K562 (cell line): ENCODE measurements around the gene TP53I3. TPM values are rescaled to one million over a fixed set of nuclear protein-coding genes. Genes with fewer than 3 reads are reported as not detected.
A peak's percentile ranks its signal among the peaks of the same experiment; 100 is the strongest.

Experiments
- BACH1 ChIP-seq: fragments of 200-800 bp; sonication (Bioruptor generic); IDR thresholded peaks from 2 replicates; pipeline ENCODE4 v1.6.1; 2016; ENCODE audit warnings: missing genetic modification characterization, missing compliant biosample characterization
- E2F6 ChIP-seq, 2 experiments: IDR thresholded peaks; 2 replicates each; pipeline ENCODE4 v1.6.1; 2011; ENCODE audit warnings: borderline replicate concordance in 1 of 2, control low read depth in 1 of 2, low read depth in 1 of 2, low read length in 1 of 2, mild to moderate bottlenecking in 1 of 2, mixed read lengths in 1 of 2, moderate library complexity in 1 of 2; ENCODE audit not compliant: insufficient read depth in 1 of 2, insufficient read length in 1 of 2, poor library complexity in 1 of 2, severe bottlenecking in 1 of 2; ENCODE audit errors: extremely low read depth in 1 of 2
- HINFP ChIP-seq: fragments of 450-650 bp; conservative IDR thresholded peaks from 2 replicates; pipeline ENCODE4 v1.6.1; 2016; ENCODE audit warnings: missing genetic modification characterization, low read depth, mild to moderate bottlenecking, control low read depth, missing compliant biosample characterization
- HLTF ChIP-seq: fragments of 450-650 bp; IDR thresholded peaks from 2 replicates; pipeline ENCODE4 v1.6.1; 2016
- MAZ ChIP-seq, 2 experiments: fragments of 450-650 bp in 1 of 2; sonication (generic) in 1 of 2; formaldehyde crosslinking; IDR thresholded peaks in 1 of 2; conservative IDR thresholded peaks in 1 of 2; 2 replicates each; pipeline versions ENCODE4 v1.4.0 to v1.5.0; 2020; ENCODE audit warnings: mild to moderate bottlenecking in 1 of 2, missing genetic modification reagents in 1 of 2
- MCM3 ChIP-seq: fragments of 450-650 bp; IDR thresholded peaks from 2 replicates; pipeline ENCODE4 v1.6.1; 2016
- MLLT1 ChIP-seq, 2 experiments: fragments of 450-650 bp; IDR thresholded peaks; 2 replicates each; pipeline ENCODE4 v1.6.1; 2016
- NEUROD1 ChIP-seq: fragments of 150-350 bp; IDR thresholded peaks from 2 replicates; pipeline ENCODE4 v1.6.1; 2014; ENCODE audit warnings: borderline replicate concordance, low read length, low read depth; ENCODE audit not compliant: partially characterized antibody
- PHF8 ChIP-seq: fragments of 200-600 bp; sonication (generic); IDR thresholded peaks from 2 replicates; pipeline ENCODE4 v1.6.1; 2012; ENCODE audit warnings: mixed run types, mild to moderate bottlenecking, inconsistent platforms, low read length, moderate library complexity, borderline replicate concordance
- POLR2G ChIP-seq: fragments of 200-400 bp; formaldehyde crosslinking; IDR thresholded peaks from 2 replicates; pipeline ENCODE4 v1.6.1; 2017; ENCODE audit warnings: low read depth, mild to moderate bottlenecking, antibody characterized with exemption, low read length, moderate library complexity
- RB1 ChIP-seq: fragments of 450-650 bp; IDR thresholded peaks from 2 replicates; pipeline ENCODE4 v1.6.1; 2017; ENCODE audit warnings: low read depth, mild to moderate bottlenecking
- RBFOX2 ChIP-seq: fragments of 200-400 bp; formaldehyde crosslinking; IDR thresholded peaks from 2 replicates; pipeline ENCODE4 v1.6.1; 2017; ENCODE audit warnings: low read depth, mild to moderate bottlenecking, low read length, moderate library complexity
- SRSF3 ChIP-seq: fragments of 200-400 bp; formaldehyde crosslinking; IDR thresholded peaks from 2 replicates; pipeline ENCODE4 v1.6.1; 2016; ENCODE audit warnings: mild to moderate bottlenecking, low read length, moderate library complexity; ENCODE audit not compliant: insufficient read depth
- ZNF280A ChIP-seq: fragments of 450-650 bp; IDR thresholded peaks from 2 replicates; pipeline ENCODE4 v1.6.1; 2018; ENCODE audit warnings: mild to moderate bottlenecking, low read depth; ENCODE audit not compliant: partially characterized antibody
- ZNF408 ChIP-seq: fragments of 250-450 bp; sonication (Bioruptor Pico); IDR thresholded peaks from 2 replicates; pipeline ENCODE4 v1.4.0; 2020; ENCODE audit warnings: low read depth, mild to moderate bottlenecking, moderate library complexity
- ZNF444 ChIP-seq: fragments of 250-450 bp; sonication (Bioruptor Pico); IDR thresholded peaks from 2 replicates; pipeline ENCODE4 v1.4.0; 2020; ENCODE audit warnings: mild to moderate bottlenecking, moderate library complexity
- ZNF740 ChIP-seq, 3 experiments: fragments of 200-800 bp in 1 of 3; sonication (Bioruptor generic) in 1 of 3; sonication (generic) in 1 of 3; formaldehyde crosslinking in 1 of 3; IDR thresholded peaks; 2 replicates each; pipeline versions ENCODE4 v1.6.1 to v1.8.0; 2016 to 2022; ENCODE audit warnings: mild to moderate bottlenecking in 2 of 3, missing compliant biosample characterization in 2 of 3, missing genetic modification characterization in 2 of 3, missing genetic modification reagents in 1 of 3
- polyA plus RNA-seq, 8 experiments: library from polyadenylated mRNA; depleted of rRNA in 4 of 8; stranded (reverse) in 5 of 8; unstranded in 3 of 8; fragments of >200 nt; fragmentation: Nextera tagmentation in 2 of 8; fragmentation: Illumina TruSeq in 1 of 8; extraction: Ambion mirVana in 2 of 8; extraction: Trizol in 1 of 8; gene quantifications; 2 replicates each; pipeline versions ENCODE4 v1.2.1 to v1.2.3, GENCODE V29; 2011 to 2014; ENCODE audit warnings: inconsistent platforms in 1 of 8, missing spikeins in 1 of 8
- total RNA-seq, 7 experiments: library from RNA; depleted of rRNA in 6 of 7; stranded (reverse); fragments of >200 nt in 6 of 7; fragmentation: Illumina TruSeq in 2 of 7; extraction: Trizol in 2 of 7; gene quantifications; 2 replicates each; pipeline versions ENCODE4 v1.2.1 to v1.2.3, GENCODE V29; 2011 to 2021; ENCODE audit warnings: low replicate concordance in 1 of 7

TP53I3 gene
- total and polyA plus RNA-seq, 9 of the 15 experiments (the other 6 are each of a cell fraction or from before 2014, with no cell fraction given), result 0.65 to 9.5 (median 5.6) TPM

- TF ChIP-seq MLLT1 (IDR thresholded peaks at IDR 0.05) (0 out of 4 replicates have a peak, but pooled peaks of 1 of the 2 experiments have one; percentile 11), ZNF444 (CRISPR knock-in tag) (no peak), BACH1 (no peak), POLR2G (0 out of 2 replicates have a peak, but pooled peaks have one; percentile 7), RBFOX2 (0 out of 2 replicates have a peak, but pooled peaks have one; percentile 40), SRSF3 (no peak), NEUROD1 (no peak), ZNF280A (no peak), ZNF408 (CRISPR knock-in tag) (no peak), RB1 (no peak), HINFP (tag) (no peak), E2F6 (IDR thresholded peaks at IDR 0.05; ENCODE audit: borderline replicate concordance in 1 of 2, extremely low read depth in 1 of 2, insufficient read depth in 1 of 2, insufficient read length in 1 of 2, low read depth in 1 of 2, low read length in 1 of 2, poor library complexity in 1 of 2, severe bottlenecking in 1 of 2) (peak in 1 of 2 experiments; percentile 50), MCM3 (no peak), HLTF (no peak), ZNF740 (CRISPR knock-in tag; IDR thresholded peaks at IDR 0.05) (0 out of 2 replicates have a peak, but pooled peaks have one; percentile 12), ZNF740 (tag; IDR thresholded peaks at IDR 0.05) (no peak), PHF8 (peak; percentile 49; the same call in 1 of the 2 replicates), MAZ (CRISPR knock-in tag; conservative IDR thresholded peaks at IDR 0.05 in 1 of 2, IDR thresholded peaks at IDR 0.05 in 1 of 2) (peak in 1 of 2 experiments; percentile 22; a peak in 3 of 4 replicates)
These were observed 7.6 kb downstream of the TP53I3 start (continued) for GRCh38 chr2:24076849-24077534.
